Activated B cell treated with CpG ODN at 0.5 μM for 24 hours (primary cell): ENCODE results near the gene TBC1D22A. TPM values are rescaled to one million over a fixed set of nuclear protein-coding genes. Genes with fewer than 3 reads are reported as not detected.

Source experiments
- ATAC-seq: fragments of 200-7000 bp; cut with Tn5 transposase; one replicate; pipeline ENCODE4 v1.10.0; 2021; ENCODE audit warnings: low read depth, mild to moderate bottlenecking, moderate library complexity
- CTCF ChIA-PET: fragments of 350-600 bp; sonication (Branson Sonifier 250); formaldehyde crosslinking; loops from one replicate; lab custom pipeline; 2021; ENCODE audit warnings: antibody characterized with exemption; lab: Charles Lee
- POLR2A ChIA-PET: fragments of 350-600 bp; sonication (Branson Sonifier 250); formaldehyde crosslinking; loops from one replicate; lab custom pipeline; 2021; ENCODE audit warnings: antibody characterized with exemption; lab: Charles Lee
- DNase-seq: peaks from one replicate; pipeline ENCODE4 v3.0.0; 2022
- H3K27ac Mint-ChIP-seq: one replicate; pipeline ENCODE4 v1.8.0; 2020; ENCODE audit warnings: mixed read lengths
- H3K27me3 Mint-ChIP-seq: one replicate; pipeline ENCODE4 v1.8.0; 2021; ENCODE audit warnings: mixed read lengths
- H3K36me3 Mint-ChIP-seq: one replicate; pipeline ENCODE4 v1.8.0; 2021; ENCODE audit warnings: low read depth, mixed read lengths
- H3K4me1 Mint-ChIP-seq: one replicate; pipeline ENCODE4 v1.8.0; 2021; ENCODE audit warnings: mixed read lengths
- H3K4me3 Mint-ChIP-seq: one replicate; pipeline ENCODE4 v1.8.0; 2020; ENCODE audit warnings: mild to moderate bottlenecking, mixed read lengths
- H3K9me3 Mint-ChIP-seq: one replicate; pipeline ENCODE4 v1.8.0; 2020; ENCODE audit warnings: mixed read lengths
- CTCF ChIP-seq: fragments of 200-600 bp; IDR thresholded peaks from one replicate; pipeline ENCODE4 v1.8.0; 2022; ENCODE audit warnings: antibody characterized with exemption, mild to moderate bottlenecking
- intact Hi-C: fragments of 100-400 bp; cut with micrococcal nuclease; formaldehyde crosslinking; loops from one replicate; pipeline ENCODE4 v1.15.1; 2024
- total RNA-seq: library from RNA; stranded (reverse); gene quantifications from 2 replicates; pipeline ENCODE4 v1.2.3, GENCODE V29; 2022

The TBC1D22A gene
- total RNA-seq, 1 donor from 2014 or later = 85.9 TPM

- DNase-seq (no peak), ATAC-seq (no peak)
- no peak overlapping the region for H3K27ac Mint-ChIP-seq
- ChIA-PET POLR2A (no interaction called here), CTCF (no interaction called here)
- H3K27me3 Mint-ChIP-seq = no peaks in the 10 kb centered on the region
- H3K4me1 Mint-ChIP-seq = peaks cover 8% of the 10 kb centered on the region
- TF ChIP-seq CTCF = no peak
- peaks cover 85% of the 10 kb centered on the region for H3K36me3 Mint-ChIP-seq
- no peaks in the 10 kb centered on the region for H3K9me3 Mint-ChIP-seq
- intact Hi-C loops = no loop called here
- no peak overlapping the region for H3K4me3 Mint-ChIP-seq
These were observed 128.4 kb downstream of the TBC1D22A start for GRCh38 chr22:46890819-46891218.

- no peak overlapping the region for H3K4me3 Mint-ChIP-seq
- DNase-seq (no peak), ATAC-seq (no peak)
- TF ChIP-seq CTCF = no peak
- intact Hi-C loops = no loop called here
- ChIA-PET CTCF (no interaction called here), POLR2A (interaction anchor here (1.0 kb wide), 1 partner anchor 9 kb away, joined by 3 read pairs; no protein-coding TSS in a partner anchor)
- H3K9me3 Mint-ChIP-seq = no peaks in the 10 kb centered on the region
- peaks cover 86% of the 10 kb centered on the region for H3K36me3 Mint-ChIP-seq
- H3K27me3 Mint-ChIP-seq = no peaks in the 10 kb centered on the region
- peaks cover 14% of the 10 kb centered on the region for H3K4me1 Mint-ChIP-seq
- H3K27ac Mint-ChIP-seq = no peak overlapping the region
These were observed 129.0 kb downstream of the TBC1D22A start for GRCh38 chr22:46891382-46891951.

GRCh38 chr22:46892866-46893265 lies 130.4 kb downstream of the TBC1D22A start:
- ChIA-PET CTCF (no interaction called here), POLR2A (no interaction called here)
- H3K4me3 Mint-ChIP-seq = no peak overlapping the region
- no peak overlapping the region for H3K27ac Mint-ChIP-seq
- H3K9me3 Mint-ChIP-seq = no peaks in the 10 kb centered on the region
- H3K4me1 Mint-ChIP-seq = peaks cover 25% of the 10 kb centered on the region
- H3K27me3 Mint-ChIP-seq = no peaks in the 10 kb centered on the region
- intact Hi-C loops = no loop called here
- DNase-seq = no peak
- no peak for TF ChIP-seq CTCF
- H3K36me3 Mint-ChIP-seq = peaks cover 86% of the 10 kb centered on the region
- ATAC-seq = no peak

- POLR2A ChIA-PET = no interaction called here
- TF ChIP-seq CTCF = no peak
- no peak for DNase-seq
- no peak overlapping the region for H3K27ac Mint-ChIP-seq
- ATAC-seq = no peak
- intact Hi-C loops = no loop called here
- CTCF ChIA-PET = no interaction called here
- peaks cover 25% of the 10 kb centered on the region for H3K4me1 Mint-ChIP-seq
- H3K36me3 Mint-ChIP-seq = peaks cover 85% of the 10 kb centered on the region
- no peaks in the 10 kb centered on the region for H3K9me3 Mint-ChIP-seq
- H3K4me3 Mint-ChIP-seq = no peak overlapping the region
- no peaks in the 10 kb centered on the region for H3K27me3 Mint-ChIP-seq
These were observed 131.0 kb downstream of the TBC1D22A start for GRCh38 chr22:46893281-46894020.

- no peak for ATAC-seq
- CTCF ChIA-PET = no interaction called here
These were observed 131.7 kb downstream of the TBC1D22A start for GRCh38 chr22:46894081-46894671.

More at GRCh38 chr22:46894081-46894671, 131.7 kb downstream of the TBC1D22A start:
- intact Hi-C loops = no loop called here
- POLR2A ChIA-PET = no interaction called here
- Mint-ChIP-seq H3K27me3 (no peaks in the 10 kb centered on the region), H3K4me1 (peaks cover 29% of the 10 kb centered on the region), H3K27ac (no peak overlapping the region), H3K9me3 (no peaks in the 10 kb centered on the region), H3K4me3 (no peak overlapping the region), H3K36me3 (peaks cover 84% of the 10 kb centered on the region)
- DNase-seq = no peak
- TF ChIP-seq CTCF = no peak
